ENCODE results near the gene GNAQ.
A peak's percentile ranks its signal among the peaks of the same experiment; 100 is the strongest.

Gene GNAQ

GRCh38 chr9:78031893-78032729 is 500 bp upstream of the GNAQ start:
- no peaks in the 10 kb centered on the region for H3K9me3 ChIP-seq
- DNase-seq, result peak; percentile 95 to 97
- peak overlapping the region; percentile 61 to 84 for H3K4me3 ChIP-seq
- intact Hi-C loops (cut with DNase I; ENCODE audit: low total_unique reads), result loop anchor here (5.0 kb wide), 1 partner anchor 185 kb away; no protein-coding TSS in a partner anchor
- peak overlapping the region; percentile 82 to 91 for H3K27ac ChIP-seq
- TF ChIP-seq CTCF (IDR thresholded peaks at IDR 0.05), result no peak
- no peaks in the 10 kb centered on the region for H3K27me3 ChIP-seq
- peaks cover 0 to 49% (median 11%) of the 10 kb centered on the region in 4 donors for H3K4me1 ChIP-seq
- H3K36me3 ChIP-seq, result no peaks in the 10 kb centered on the region

GRCh38 chr9:78030553-78031443 is 813 bp downstream of the GNAQ start:
- DNase-seq, result peak; percentile 52 to 79

GRCh38 chr9:78030296-78030552 is 1.4 kb downstream of the GNAQ start:
- intact Hi-C loops (cut with DNase I; ENCODE audit: low total_unique reads), result loop anchor here (5.0 kb wide), 1 partner anchor 183 kb away; no protein-coding TSS in a partner anchor
- Histone ChIP-seq H3K27me3 (no peaks in the 10 kb centered on the region), H3K4me1 (peaks cover 0 to 66% (median 22%) of the 10 kb centered on the region in 4 donors), H3K9me3 (no peaks in the 10 kb centered on the region), H3K4me3 (peak overlapping the region; percentile 61 to 84), H3K27ac (peak overlapping the region; percentile 82 to 91), H3K36me3 (no peaks in the 10 kb centered on the region)
- peak in 1 of 2 donors; percentile 26 for DNase-seq
- TF ChIP-seq CTCF (IDR thresholded peaks at IDR 0.05), result no peak

More at GRCh38 chr9:78030553-78031443, 813 bp downstream of the GNAQ start:
- H3K27ac ChIP-seq, result peak overlapping the region; percentile 82 to 91
- H3K27me3 ChIP-seq, result no peaks in the 10 kb centered on the region
- no peaks in the 10 kb centered on the region for H3K36me3 ChIP-seq
- intact Hi-C loops (cut with DNase I; ENCODE audit: low total_unique reads), result loop anchor here (5.0 kb wide), 1 partner anchor 183 kb away; no protein-coding TSS in a partner anchor
- TF ChIP-seq CTCF (IDR thresholded peaks at IDR 0.05), result no peak
- no peaks in the 10 kb centered on the region for H3K9me3 ChIP-seq
- H3K4me3 ChIP-seq, result peak overlapping the region; percentile 61 to 84
- peaks cover 0 to 62% (median 22%) of the 10 kb centered on the region in 4 donors for H3K4me1 ChIP-seq

GRCh38 chr9:78029551-78030295 is 1.9 kb downstream of the GNAQ start:
- TF ChIP-seq CTCF (IDR thresholded peaks at IDR 0.05), result no peak
- H3K9me3 ChIP-seq, result no peaks in the 10 kb centered on the region
- H3K4me1 ChIP-seq, result peaks cover 0 to 61% (median 20%) of the 10 kb centered on the region in 4 donors
- intact Hi-C loops (cut with DNase I; ENCODE audit: low total_unique reads), result loop anchor here (5.0 kb wide), 1 partner anchor 182 kb away; no protein-coding TSS in a partner anchor
- no peaks in the 10 kb centered on the region for H3K36me3 ChIP-seq
- H3K27ac ChIP-seq, result peak overlapping the region; percentile 82 to 91
- H3K27me3 ChIP-seq, result no peaks in the 10 kb centered on the region
- no peak for DNase-seq
- peak overlapping the region; percentile 61 to 84 for H3K4me3 ChIP-seq

- Histone ChIP-seq H3K27ac (peak overlapping the region; percentile 82 to 91), H3K4me1 (peaks cover 0 to 62% (median 19%) of the 10 kb centered on the region in 4 donors), H3K36me3 (no peaks in the 10 kb centered on the region), H3K27me3 (no peaks in the 10 kb centered on the region), H3K4me3 (peak overlapping the region; percentile 61 to 84), H3K9me3 (no peaks in the 10 kb centered on the region)
- TF ChIP-seq CTCF (IDR thresholded peaks at IDR 0.05), result no peak
- intact Hi-C loops (cut with DNase I; ENCODE audit: low total_unique reads), result no loop called here
- no peak for DNase-seq
Measured at GRCh38 chr9:78028926-78029325, 2.7 kb downstream of the GNAQ start.

Measured in tibial artery (tissue), 4 donors.